HG03469 (cell line): ENCODE data around the gene NGEF.

ENCODE experiments used
- ATAC-seq: cut with Tn5 transposase; IDR thresholded peaks from one replicate; pipeline ENCODE4 v1.9.1; 2021; ENCODE audit warnings: mild to moderate bottlenecking, moderate library complexity, moderate number of reproducible peaks; ENCODE audit not compliant: unreplicated experiment

NGEF gene

DNA sequence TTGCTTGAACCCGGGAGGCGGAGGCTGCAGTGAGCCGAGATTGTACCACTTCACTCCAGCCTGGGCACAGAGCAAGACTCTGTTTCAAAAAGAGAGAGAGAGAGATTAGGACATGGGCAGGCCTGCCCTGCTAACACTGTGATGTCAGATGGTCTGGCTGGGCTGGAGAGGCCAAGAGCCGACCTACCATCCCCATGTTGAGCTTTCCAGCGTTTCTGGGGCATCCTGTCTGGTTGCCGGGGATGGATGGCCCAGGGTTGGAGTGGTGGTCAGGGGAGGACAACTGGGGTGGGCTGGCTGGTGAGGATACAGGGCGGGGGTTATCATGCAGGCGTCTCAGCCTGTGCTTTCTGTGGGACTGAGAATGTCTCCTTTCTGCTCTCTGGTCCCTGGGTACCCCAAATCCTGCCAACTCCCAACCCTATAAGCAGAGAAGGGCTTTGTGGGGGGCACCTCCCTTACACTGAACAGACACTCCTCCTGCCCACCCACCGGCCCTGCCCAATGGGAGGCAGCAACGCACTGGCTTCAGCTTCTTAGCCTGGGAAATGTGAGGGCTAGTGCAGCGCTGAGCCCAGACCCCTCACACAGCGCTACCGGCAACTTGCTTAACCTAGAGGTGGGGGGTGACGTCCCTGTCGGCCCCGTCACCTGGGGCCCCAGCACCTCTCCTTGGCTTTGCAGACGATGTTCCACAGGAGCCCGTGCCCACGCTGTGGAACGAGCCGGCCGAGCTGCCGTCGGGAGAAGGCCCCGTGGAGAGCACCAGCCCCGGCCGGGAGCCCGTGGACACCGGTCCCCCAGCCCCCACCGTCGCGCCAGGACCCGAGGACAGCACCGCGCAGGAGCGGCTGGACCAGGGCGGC is 137.6 kb downstream of the NGEF start:
- ATAC-seq = no peak

- ATAC-seq = no peak
Observed at GRCh38 chr2:232874677-232875223, 138.3 kb downstream of the NGEF start.

GRCh38 chr2:232873909-232874641 is 139.0 kb downstream of the NGEF start:
- ATAC-seq = no peak

- no peak for ATAC-seq
Observed at GRCh38 chr2:232873292-232873908, 139.7 kb downstream of the NGEF start.

DNA sequence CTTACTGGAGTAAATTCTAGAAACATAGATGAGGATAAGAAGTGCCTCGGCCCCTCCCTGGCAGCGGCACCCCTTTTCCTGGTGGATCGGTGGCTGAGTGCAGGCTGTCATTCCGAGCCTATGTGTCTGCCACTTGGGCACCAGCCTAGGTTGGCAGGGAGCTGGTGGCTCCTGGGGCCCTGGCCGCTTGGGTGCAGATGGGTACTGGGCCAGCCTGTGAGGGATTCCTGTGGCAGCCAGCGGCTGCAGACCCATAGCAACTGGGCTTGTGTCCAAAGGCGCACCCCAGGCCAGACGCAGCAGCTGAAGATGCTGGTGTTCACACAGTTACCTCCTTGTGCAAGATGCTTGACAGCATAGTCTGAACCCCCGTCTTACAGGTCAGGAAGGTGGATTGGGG is 140.2 kb downstream of the NGEF start:
- no peak for ATAC-seq

DNA sequence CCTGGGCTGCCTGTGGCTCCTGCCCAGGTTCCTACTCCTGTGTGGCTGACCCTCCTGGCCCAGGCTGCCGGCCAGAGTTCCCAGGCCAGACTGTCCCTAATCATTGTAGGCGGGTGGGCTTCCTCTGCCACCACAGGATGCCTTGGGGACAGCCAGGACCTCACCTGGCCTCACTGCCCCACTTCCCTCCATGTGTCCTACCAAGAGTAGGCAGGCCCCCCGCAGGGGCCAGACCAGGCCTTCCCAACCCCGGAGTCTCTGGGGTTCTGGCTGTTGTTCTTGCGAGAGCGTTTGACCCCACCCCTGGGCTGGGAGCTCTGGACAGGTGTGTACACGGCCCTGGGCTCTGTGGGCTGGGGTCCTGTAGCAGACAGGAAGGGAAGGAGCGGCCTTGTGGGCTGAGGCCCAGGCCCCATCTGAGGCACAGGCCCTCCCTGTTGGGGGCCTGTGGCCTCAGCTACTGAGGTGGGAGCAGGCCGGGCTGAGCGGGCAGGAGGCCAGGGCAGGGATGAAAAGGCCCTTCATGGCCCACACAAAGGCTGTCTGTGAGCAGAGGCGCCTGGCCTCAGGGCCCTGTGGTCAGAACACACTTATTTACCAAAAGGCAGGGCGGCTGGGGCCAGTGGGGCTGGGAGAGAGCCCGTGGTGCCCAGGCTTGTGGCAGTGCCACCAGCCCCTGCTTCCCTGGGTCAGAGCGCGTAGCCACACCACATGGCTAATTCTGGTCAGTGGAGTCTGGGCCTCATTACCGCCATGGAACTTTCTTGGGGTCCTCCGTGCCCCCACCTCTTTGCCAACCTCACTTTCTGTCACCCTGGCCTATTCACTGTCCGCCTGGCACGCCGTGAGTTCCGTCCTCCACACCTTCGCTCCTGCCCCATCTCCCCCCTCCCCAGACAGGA is 141.0 kb downstream of the NGEF start:
- no peak for ATAC-seq

- ATAC-seq = no peak
Observed at GRCh38 chr2:232871418-232871834, 141.6 kb downstream of the NGEF start.

GRCh38 chr2:232870766-232871371 is 142.2 kb downstream of the NGEF start:
- ATAC-seq = no peak

GRCh38 chr2:232870018-232870765 is 142.9 kb downstream of the NGEF start, which contains the start of gene SNORC:
TSS of gene SNORC (plus strand) at chr2:232870264. CDS start at chr2:232870342, 78 bp downstream.
- no peak for ATAC-seq

DNA sequence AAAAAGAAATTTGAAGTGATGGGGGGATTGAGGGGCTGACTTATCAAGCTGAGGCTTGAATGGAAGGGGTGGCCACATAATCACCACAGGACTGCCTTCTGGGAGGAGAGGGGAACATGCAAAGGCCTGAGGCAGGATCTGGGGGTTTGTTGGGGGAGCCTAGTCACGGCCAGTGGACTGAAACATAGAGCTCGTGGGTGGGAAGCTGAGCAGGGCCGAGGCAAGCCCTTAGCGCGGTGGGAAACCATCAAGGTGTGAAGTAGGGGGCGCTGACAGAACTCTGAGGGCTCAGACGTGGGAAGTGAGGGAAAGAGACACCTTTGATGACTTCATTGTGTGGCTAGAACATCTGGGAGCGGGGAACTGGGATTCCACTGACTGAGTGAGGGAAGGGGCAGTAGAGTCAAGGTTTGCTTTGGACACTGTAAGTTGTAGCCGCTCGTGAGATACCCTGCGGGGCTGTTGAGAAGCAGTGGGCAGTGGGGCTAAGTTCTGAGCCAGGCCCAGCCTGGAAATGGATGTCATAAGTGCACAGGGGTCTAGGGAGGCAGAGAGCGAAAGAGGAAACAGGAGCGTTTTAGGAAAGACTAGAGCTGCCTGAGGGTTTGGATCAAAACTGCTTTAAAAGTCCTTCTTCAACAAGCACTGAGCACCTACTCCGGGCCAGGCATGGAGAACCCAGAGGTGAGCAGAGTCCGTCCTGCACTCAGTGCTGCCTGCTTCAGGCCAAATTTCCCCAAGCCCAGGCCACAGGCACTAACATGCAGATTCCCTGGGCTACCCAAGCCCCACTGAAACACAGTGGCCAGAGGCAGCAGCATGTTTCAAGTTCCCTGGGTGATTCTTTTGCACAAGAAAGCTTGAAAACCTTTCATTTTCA is 143.7 kb downstream of the NGEF start:
- no peak for ATAC-seq

DNA sequence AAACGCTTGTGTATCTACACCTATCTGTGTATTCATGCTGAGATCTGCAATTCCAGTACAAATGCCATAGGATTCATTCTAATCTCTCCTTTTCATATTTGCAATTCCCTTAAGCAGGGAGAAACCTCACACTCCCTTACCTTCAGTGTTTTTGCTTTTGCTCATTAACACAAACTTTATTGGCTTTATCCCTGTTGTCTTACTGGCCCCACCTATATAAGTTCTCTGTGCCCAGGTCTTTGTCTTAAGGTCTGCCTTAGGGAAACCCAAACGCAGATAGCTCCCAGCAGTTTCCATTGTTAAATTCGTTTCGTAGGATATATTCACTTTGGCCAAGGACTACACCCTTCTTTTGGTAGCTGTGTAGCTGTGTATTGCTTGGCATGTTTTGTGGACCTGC is 147.0 kb downstream of the NGEF start:
- ATAC-seq = no peak

DNA sequence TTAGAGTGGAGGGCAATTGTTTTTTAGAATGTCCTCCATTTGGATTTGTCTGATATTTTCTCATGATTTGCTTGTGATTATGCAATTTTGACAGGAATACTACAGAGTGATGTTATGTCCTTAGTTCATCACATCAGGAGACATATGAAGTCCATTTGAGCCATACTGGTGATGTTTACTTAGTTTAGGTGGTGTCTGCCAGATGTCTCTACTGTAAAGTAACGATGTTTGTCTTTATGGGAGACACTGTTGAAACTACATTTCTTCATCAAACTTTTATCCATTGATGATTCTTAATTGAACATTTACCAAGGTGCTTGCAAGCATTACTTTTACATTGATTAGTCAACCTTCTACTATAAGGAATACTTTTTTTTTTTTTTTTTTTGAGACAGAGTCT is 147.9 kb downstream of the NGEF start:
- ATAC-seq = no peak

DNA sequence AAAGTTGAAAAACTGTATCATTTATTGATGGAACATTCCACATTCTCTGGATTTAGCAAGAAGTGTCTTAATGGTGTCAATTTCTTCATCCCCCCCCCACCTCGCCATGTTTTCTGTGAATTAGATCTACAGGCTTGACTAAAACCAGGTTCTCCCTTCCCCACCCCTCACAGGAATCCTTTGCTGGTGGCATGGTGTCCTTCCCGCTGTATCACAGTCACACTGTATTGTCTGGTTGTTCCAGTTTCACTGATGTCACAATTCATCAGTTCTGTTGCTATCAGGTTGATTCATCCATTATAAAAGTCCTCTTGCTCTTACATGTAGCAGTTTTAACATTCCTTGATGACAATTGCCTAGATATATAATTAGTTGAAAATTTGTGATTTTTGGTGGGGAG is 149.1 kb downstream of the NGEF start:
- no peak for ATAC-seq

GRCh38 chr2:232861353-232861752 is 151.7 kb downstream of the NGEF start:
- ATAC-seq = no peak

DNA sequence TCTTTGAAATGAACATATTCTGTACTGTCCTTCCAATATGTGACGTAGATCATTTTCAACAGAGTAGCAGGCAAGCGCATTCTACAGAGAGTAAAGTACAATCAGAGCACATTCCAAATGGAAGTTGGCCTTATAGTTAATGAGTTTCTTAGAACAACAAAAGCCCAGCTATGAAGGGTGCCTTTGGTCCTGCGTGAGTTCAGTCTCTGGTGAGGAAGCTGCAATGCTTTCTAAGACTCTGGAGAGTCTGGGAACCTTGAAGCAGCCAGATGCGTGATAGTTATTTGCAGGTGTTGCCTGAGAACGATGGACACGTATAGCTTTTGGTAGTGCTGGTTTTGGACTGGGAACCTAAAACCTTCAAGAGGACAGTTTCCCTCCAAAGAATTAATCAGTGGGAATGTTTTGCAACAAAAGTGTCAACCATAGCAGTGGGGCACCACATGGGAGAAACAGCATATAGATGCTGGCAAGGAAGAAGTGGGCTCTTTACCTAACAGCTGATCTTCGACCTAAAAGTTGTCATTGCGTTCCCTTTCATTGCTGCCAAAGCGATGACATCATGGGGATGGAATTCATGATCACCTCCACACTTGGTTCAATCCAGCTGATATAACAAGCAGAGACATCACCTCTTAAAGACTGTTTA is 152.3 kb downstream of the NGEF start:
- no peak for ATAC-seq

- ATAC-seq = no peak
Observed at GRCh38 chr2:232859385-232859916, 153.6 kb downstream of the NGEF start.

DNA sequence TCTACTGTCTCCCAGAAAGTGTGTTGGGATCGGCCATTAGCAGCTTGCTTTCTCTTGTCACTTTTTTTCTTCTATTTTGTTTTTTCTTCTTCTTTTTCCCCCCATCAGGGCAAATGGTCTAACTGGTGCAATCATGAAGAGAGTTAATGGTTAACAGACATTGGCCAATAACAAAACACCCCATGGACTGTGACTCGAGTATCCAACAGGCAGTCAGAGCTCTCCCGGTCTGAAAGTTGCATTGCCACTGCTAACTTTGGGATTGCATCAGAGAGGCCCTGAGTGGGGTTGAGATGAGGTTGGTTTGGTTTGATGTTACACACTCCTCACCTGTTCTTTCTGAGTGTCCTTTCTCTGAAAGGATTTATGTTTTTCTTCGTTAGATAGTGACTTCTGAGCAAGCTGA is 155.9 kb downstream of the NGEF start:
- no peak for ATAC-seq
